UCSD-AML1 (cell line): Measurements from ENCODE around the gene KLF8.

Experiments
- DNase-seq: peaks from one replicate; lab custom pipeline; 2025; ENCODE audit not compliant: unreplicated experiment; lab: John Stamatoyannopoulos, UW

The KLF8 gene

DNA sequence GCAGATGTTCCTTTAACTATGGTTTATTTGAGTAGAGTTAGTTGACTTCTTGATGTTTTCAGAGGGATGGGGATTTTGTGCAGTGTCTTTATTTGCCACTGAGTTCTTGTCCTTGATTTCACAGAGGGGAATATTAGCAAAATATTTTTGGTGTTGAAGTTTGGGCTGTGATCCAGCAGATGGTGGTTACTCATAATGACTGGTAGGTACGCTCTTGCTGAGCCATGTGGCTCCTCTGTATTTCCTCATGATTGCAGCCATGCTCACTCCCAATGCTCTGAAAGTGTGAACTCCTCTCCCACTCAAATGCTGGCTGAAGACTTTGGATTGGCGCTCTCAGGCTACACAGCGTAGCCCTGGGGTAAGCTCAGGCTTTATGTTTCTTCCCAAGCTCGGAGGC, 77.7 kb downstream of the KLF8 start:
- no peak for DNase-seq

DNA sequence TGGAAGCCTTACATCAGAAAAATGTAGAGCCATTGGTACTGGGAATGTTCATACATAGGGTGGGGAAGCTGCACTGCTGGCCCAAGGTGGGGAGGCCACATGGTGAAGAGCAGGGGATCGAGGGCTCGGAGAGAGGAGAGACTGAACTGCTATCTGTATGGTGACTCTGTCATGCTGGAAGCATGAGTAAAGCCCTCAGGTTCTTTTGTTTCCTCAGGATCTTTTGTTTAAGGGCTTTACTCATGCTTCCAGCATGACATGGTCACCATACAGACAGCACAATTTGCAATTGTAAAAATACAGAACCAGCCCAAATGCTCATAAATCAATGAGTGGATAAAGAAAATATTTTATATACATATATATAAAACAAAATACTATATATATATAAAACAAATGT, 78.4 kb downstream of the KLF8 start:
- DNase-seq = no peak

DNA sequence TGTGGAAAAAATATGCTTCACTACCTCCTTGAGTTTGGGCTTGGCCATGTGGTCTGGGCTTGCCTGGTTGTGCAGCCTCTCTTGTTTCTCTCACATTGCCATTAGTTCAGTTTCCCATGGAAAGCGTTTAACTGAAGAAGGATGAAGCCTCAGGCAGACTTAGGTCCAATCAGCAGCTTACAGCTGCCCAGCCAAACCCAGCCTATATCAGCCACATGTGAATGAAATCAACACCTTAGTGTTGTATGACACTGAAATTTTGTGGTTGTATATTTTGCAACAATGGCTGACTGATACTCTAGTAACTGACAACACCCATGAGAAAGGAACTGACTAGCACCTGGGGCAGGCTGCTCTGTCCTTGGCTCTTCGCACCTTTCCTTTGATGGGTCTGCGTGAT, 81.2 kb downstream of the KLF8 start:
- DNase-seq = no peak

DNA sequence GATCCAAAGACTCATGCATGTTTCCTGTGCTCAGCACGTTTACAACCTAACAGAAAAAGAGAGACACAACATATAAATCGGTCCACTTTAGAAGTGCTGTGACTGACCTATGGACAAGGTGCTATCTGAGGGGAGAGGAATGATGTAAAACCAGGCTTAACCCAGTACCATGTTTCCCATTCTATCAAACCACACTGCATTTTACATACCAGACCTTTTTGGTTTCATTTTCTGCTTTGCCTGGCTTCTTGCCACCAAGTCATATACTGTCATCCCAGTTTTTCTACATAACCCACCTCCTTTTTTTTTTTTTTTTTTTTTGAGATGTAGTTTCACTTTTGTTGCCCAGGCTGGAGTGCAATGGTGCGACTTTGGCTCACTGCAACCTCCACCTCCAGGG, 82.2 kb downstream of the KLF8 start:
- no peak for DNase-seq

DNA sequence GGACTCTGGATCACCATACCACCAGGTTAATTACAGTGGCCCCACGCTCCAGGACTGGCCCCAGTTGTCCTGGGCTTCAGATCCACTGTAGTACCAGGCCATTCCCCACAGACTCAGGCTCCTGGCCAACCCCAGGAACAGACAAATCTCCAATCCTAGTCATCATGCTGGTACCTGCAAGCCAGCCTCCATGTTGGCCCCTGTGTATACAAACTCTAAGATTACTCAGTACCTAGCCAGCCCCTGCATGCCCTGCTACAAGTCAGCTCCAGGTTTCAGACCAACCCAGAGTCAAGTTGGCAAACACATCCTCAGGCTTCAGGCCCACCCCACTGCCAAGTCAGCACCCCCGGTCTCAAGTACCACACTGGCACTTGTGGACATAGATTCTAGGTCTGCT, 85.9 kb downstream of the KLF8 start:
- no peak for DNase-seq

DNA sequence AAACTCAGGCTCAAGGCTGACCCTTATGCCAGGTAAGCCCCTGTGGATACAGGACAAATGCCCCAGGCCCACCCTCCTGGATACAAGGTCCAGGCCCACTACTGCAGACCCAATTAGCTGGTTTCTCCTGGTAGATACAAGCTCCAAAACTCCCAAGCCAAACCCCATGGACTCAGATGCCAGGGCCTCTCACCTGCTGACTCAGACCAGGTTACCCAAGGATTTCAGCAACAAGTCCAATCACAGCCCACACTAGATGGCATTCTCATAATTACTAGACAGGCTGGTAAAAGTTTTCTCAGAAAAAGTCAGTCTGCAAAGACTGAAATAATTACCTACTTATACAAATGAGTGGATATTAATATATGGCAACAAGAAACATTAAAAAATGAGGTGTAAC, 87.0 kb downstream of the KLF8 start:
- no peak for DNase-seq
